Germinal center (tissue), 1 donor: Measurements from ENCODE around the gene ZNF407.
"Not testable (repeated sequence)": the region's sequence is repeated elsewhere in the genome, so short reads cannot be mapped to it uniquely, and the experiment has no call there.

Source experiments
- DNase-seq: peaks from one replicate; pipeline ENCODE4 v3.0.0; 2012; ENCODE audit warnings: mixed read lengths, low spot score

Gene ZNF407

GRCh38 chr18:75072672-75073371 lies 475.2 kb downstream of the ZNF407 start:
- DNase-seq: no peak

- DNase-seq: no peak
These were observed 476.0 kb downstream of the ZNF407 start for GRCh38 chr18:75073654-75074053.

- DNase-seq: no peak
These were observed 476.7 kb downstream of the ZNF407 start for GRCh38 chr18:75074196-75075015.

- DNase-seq: no peak
These were observed 477.3 kb downstream of the ZNF407 start for GRCh38 chr18:75075016-75075305.

- no peak for DNase-seq
These were observed 477.8 kb downstream of the ZNF407 start for GRCh38 chr18:75075429-75075841.

GRCh38 chr18:75076286-75076685 lies 478.6 kb downstream of the ZNF407 start:
- no peak for DNase-seq

GRCh38 chr18:75081486-75081885 lies 483.8 kb downstream of the ZNF407 start:
- DNase-seq: no peak

- DNase-seq: no peak
These were observed 485.5 kb downstream of the ZNF407 start for GRCh38 chr18:75083131-75083530.

- no peak for DNase-seq
These were observed 486.1 kb downstream of the ZNF407 start for GRCh38 chr18:75083761-75084160.

- not testable (repeated sequence) for DNase-seq
These were observed 488.0 kb downstream of the ZNF407 start for GRCh38 chr18:75085676-75086075.

GRCh38 chr18:75086494-75087034 lies 488.9 kb downstream of the ZNF407 start:
- no peak for DNase-seq

GRCh38 chr18:75087119-75088020 lies 489.7 kb downstream of the ZNF407 start:
- no peak for DNase-seq

- no peak for DNase-seq
These were observed 490.4 kb downstream of the ZNF407 start for GRCh38 chr18:75088021-75088506.

- no peak for DNase-seq
These were observed 491.0 kb downstream of the ZNF407 start for GRCh38 chr18:75088622-75089211.

GRCh38 chr18:75089748-75090327 lies 492.2 kb downstream of the ZNF407 start:
- DNase-seq: no peak

GRCh38 chr18:75090336-75090735 lies 492.7 kb downstream of the ZNF407 start:
- no peak for DNase-seq

- no peak for DNase-seq
These were observed 500.0 kb downstream of the ZNF407 start for GRCh38 chr18:75097491-75098225.

GRCh38 chr18:75100832-75101630 lies 503.4 kb downstream of the ZNF407 start:
- DNase-seq: no peak

GRCh38 chr18:75101916-75102315 lies 504.2 kb downstream of the ZNF407 start:
- no peak for DNase-seq

- DNase-seq: not testable (repeated sequence)
These were observed 506.4 kb downstream of the ZNF407 start for GRCh38 chr18:75104029-75104428.
